Spleen (tissue), 7 donors: ENCODE results near the gene ZER1.

ENCODE experiments used
- CTCF ChIP-seq, 11 experiments: fragments of 200-600 bp in 7 of 11; fragments of 450-650 bp in 4 of 11; sonication (generic) in 4 of 11; IDR thresholded peaks in 8 of 11; conservative IDR thresholded peaks in 3 of 11; 1 replicate in 7 of 11; 2 replicates in 4 of 11; pipeline versions ENCODE4 v1.4.0 to v1.8.0; 2016 to 2021; ENCODE audit warnings: antibody characterized with exemption in 11 of 11, inconsistent platforms in 4 of 11, mild to moderate bottlenecking in 1 of 11
- POLR2A ChIP-seq, 3 donors: fragments of 450-650 bp; IDR thresholded peaks; one replicate each; pipeline ENCODE4 v1.5.1; 2017; ENCODE audit warnings: antibody characterized with exemption in 3 of 3, mild to moderate bottlenecking in 1 of 3
- donor health status: DM: no; HTN: no; CAD: no; lungs with moderate emphysema.
- donor health status: DM: no; HTN: no; CAD: no.
- donor health status: DM: no; HTN: no; CAD: no.

GRCh38 chr9:128724744-128725211 is 46.9 kb downstream of the ZER1 start:
- no peak for TF ChIP-seq POLR2A (IDR thresholded peaks at IDR 0.05)
- peak in 1 of 11 experiments; percentile 28 for TF ChIP-seq CTCF (IDR thresholded peaks at IDR 0.05 in 8 of 11, conservative IDR thresholded peaks at IDR 0.05 in 3 of 11)
